HCT116 (cell line): Measurements from ENCODE around the gene S100A10. TPM values are rescaled to one million over a fixed set of nuclear protein-coding genes. Genes with fewer than 3 reads are reported as not detected.
A peak's percentile ranks its signal among the peaks of the same experiment; 100 is the strongest.

Experiments
- ATAC-seq: fragments of 200-7000 bp; cut with Tn5 transposase; 2 replicates; pipeline ENCODE4 v1.9.1; 2020; ENCODE audit warnings: mild to moderate bottlenecking, moderate library complexity
- BruUV-seq: library from RNA; stranded (reverse); fragments of 400-500 nt; replicated peaks from 2 replicates; lab custom pipeline; 2021; lab: Mats Ljungman, UMichigan
- CTCF ChIA-PET: fragments of 300-600 bp; sonication (Branson Sonifier 250); formaldehyde crosslinking; loops from one replicate; lab custom pipeline; 2021; ENCODE audit warnings: antibody characterized with exemption; lab: Charles Lee
- POLR2A ChIA-PET: fragments of 300-600, 350-600 bp; sonication (Branson Sonifier 250); formaldehyde crosslinking; loops from one replicate; lab custom pipeline; 2021; ENCODE audit warnings: antibody characterized with exemption; lab: Charles Lee
- RAD21 ChIA-PET, 2 experiments: fragments of 300-600 bp; sonication (Branson Sonifier 250); formaldehyde crosslinking; loops; one replicate each; lab custom pipeline; 2023; ENCODE audit warnings: low total read pairs in 2 of 2; ENCODE audit not compliant: uncharacterized antibody in 2 of 2, unreplicated experiment in 2 of 2, low non-redundant PET in 1 of 2; lab: Charles Lee
- DNase-seq: peaks from one replicate; pipeline ENCODE4 v3.0.0-alpha.2; 2010; ENCODE audit warnings: low read depth, low spot score
- H2AFZ ChIP-seq: fragments of 200-600 bp; shearing (Covaris generic), sonication (generic); 2 replicates; pipeline ENCODE4 v1.6.1; 2017; ENCODE audit warnings: low read depth, mixed run types, mixed read lengths, antibody characterized with exemption, low read length; ENCODE audit not compliant: poor library complexity, severe bottlenecking
- H3K27ac ChIP-seq: 2 replicates; pipeline ENCODE4 v1.5.1; 2012; ENCODE audit warnings: low read depth, low read length
- H3K27me3 ChIP-seq: fragments of 200-600 bp; sonication (generic); 2 replicates; pipeline ENCODE4 v1.6.1; 2016; ENCODE audit warnings: mixed run types, low read length, mixed read lengths; ENCODE audit not compliant: insufficient read depth
- H3K36me3 ChIP-seq, 2 experiments: fragments of 200-500 bp in 1 of 2; fragments of 200-600 bp in 1 of 2; sonication (Bioruptor generic) in 1 of 2; sonication (generic) in 1 of 2; 2 replicates each; pipeline versions ENCODE4 v1.5.1 to v1.6.1; 2014 to 2016; ENCODE audit warnings: low read length in 2 of 2, inconsistent platforms in 1 of 2, mixed read lengths in 1 of 2, mixed run types in 1 of 2; ENCODE audit not compliant: insufficient read depth in 2 of 2, control insufficient read depth in 1 of 2
- H3K4me1 ChIP-seq, 2 experiments: fragments of 200-600 bp in 1 of 2; sonication (generic) in 1 of 2; 2 replicates each; pipeline versions ENCODE4 v1.5.1 to v1.6.1; 2012 to 2017; ENCODE audit warnings: low read length in 2 of 2, inconsistent platforms in 1 of 2, mild to moderate bottlenecking in 1 of 2, mixed read lengths in 1 of 2, mixed run types in 1 of 2, moderate library complexity in 1 of 2; ENCODE audit not compliant: insufficient read depth in 2 of 2, control insufficient read depth in 1 of 2
- H3K4me2 ChIP-seq: fragments of 200-600 bp; sonication (generic); 2 replicates; pipeline ENCODE4 v1.6.1; 2017; ENCODE audit warnings: mixed run types, low read length, mixed read lengths
- H3K4me3 ChIP-seq, 2 experiments: fragments of 200-600 bp in 1 of 2; sonication (generic) in 1 of 2; replicated peaks in 1 of 2; 2 replicates each; pipeline ENCODE4 v1.5.1; 2011 to 2016; ENCODE audit warnings: low read length in 2 of 2, control low read depth in 1 of 2, low read depth in 1 of 2, mild to moderate bottlenecking in 1 of 2, mixed read lengths in 1 of 2, mixed run types in 1 of 2
- H3K79me2 ChIP-seq: fragments of 200-600 bp; sonication (generic); 2 replicates; pipeline ENCODE4 v1.6.1; 2017; ENCODE audit warnings: mild to moderate bottlenecking, mixed run types, low read length, moderate library complexity, mixed read lengths; ENCODE audit not compliant: insufficient read depth
- H3K9ac ChIP-seq: fragments of 200-600 bp; sonication (generic); 2 replicates; pipeline ENCODE4 v1.6.1; 2016; ENCODE audit warnings: low read length, mixed read lengths
- H3K9me2 ChIP-seq: fragments of 200-600 bp; sonication (generic), shearing (Covaris generic); 2 replicates; pipeline ENCODE4 v1.6.1; 2017; ENCODE audit warnings: mixed run types, mild to moderate bottlenecking, moderate library complexity; ENCODE audit not compliant: insufficient read depth
- H3K9me3 ChIP-seq, 2 experiments: fragments of 200-500 bp in 1 of 2; fragments of 200-600 bp in 1 of 2; sonication (Bioruptor generic) in 1 of 2; sonication (generic) in 1 of 2; 2 replicates each; pipeline ENCODE4 v1.6.1; 2014 to 2017; ENCODE audit warnings: low read length in 2 of 2, mixed read lengths in 2 of 2, inconsistent platforms in 1 of 2, low read depth in 1 of 2, mild to moderate bottlenecking in 1 of 2, mixed run types in 1 of 2, moderate library complexity in 1 of 2; ENCODE audit not compliant: control insufficient read depth in 1 of 2, insufficient read depth in 1 of 2
- H4K20me1 ChIP-seq: fragments of 200-600 bp; sonication (generic), shearing (Covaris generic); 2 replicates; pipeline ENCODE4 v1.6.1; 2017; ENCODE audit warnings: mixed run types, mild to moderate bottlenecking, moderate library complexity; ENCODE audit not compliant: insufficient read depth
- CEBPB ChIP-seq: IDR thresholded peaks from 2 replicates; pipeline ENCODE4 v1.6.1; 2012; ENCODE audit warnings: low read depth
- ELF1 ChIP-seq: IDR thresholded peaks from 2 replicates; pipeline ENCODE4 v1.6.1; 2012; ENCODE audit warnings: low read depth, borderline replicate concordance
- EZH2 ChIP-seq: fragments of 200-600 bp; sonication (generic); IDR thresholded peaks from 2 replicates; pipeline ENCODE4 v1.6.1; 2017; ENCODE audit warnings: antibody characterized with exemption, mixed run types
- EZH2phosphoT487 ChIP-seq: fragments of 200-600 bp; IDR thresholded peaks from 2 replicates; pipeline ENCODE4 v1.6.1; 2018; ENCODE audit warnings: antibody characterized with exemption, borderline replicate concordance
- FOSL1 ChIP-seq: IDR thresholded peaks from 2 replicates; pipeline ENCODE4 v1.6.1; 2012; ENCODE audit warnings: low read depth
- JUND ChIP-seq: IDR thresholded peaks from 2 replicates; pipeline ENCODE4 v1.6.1; 2012
- POLR2A ChIP-seq: IDR thresholded peaks from 2 replicates; pipeline ENCODE4 v1.7.0; 2011; ENCODE audit warnings: borderline replicate concordance; ENCODE audit not compliant: insufficient read depth, insufficient read length; ENCODE audit errors: extremely low read depth
- POLR2AphosphoS5 ChIP-seq: IDR thresholded peaks from 2 replicates; pipeline ENCODE4 v1.6.1; 2011; ENCODE audit warnings: mild to moderate bottlenecking, low read depth, low read length, moderate library complexity
- RAD21 ChIP-seq: IDR thresholded peaks from 2 replicates; pipeline ENCODE4 v1.6.1; 2012; ENCODE audit warnings: low read depth, mild to moderate bottlenecking
- SIN3A ChIP-seq: IDR thresholded peaks from 2 replicates; pipeline ENCODE4 v1.6.1; 2012; ENCODE audit warnings: low read depth
- SP1 ChIP-seq: IDR thresholded peaks from 2 replicates; pipeline ENCODE4 v1.6.1; 2012; ENCODE audit warnings: low read depth
- SRF ChIP-seq: IDR thresholded peaks from 2 replicates; pipeline ENCODE4 v1.6.1; 2012; ENCODE audit warnings: low read depth
- TCF7L2 ChIP-seq: IDR thresholded peaks from 2 replicates; pipeline ENCODE4 v1.7.0; 2011; ENCODE audit warnings: borderline replicate concordance, inconsistent platforms; ENCODE audit not compliant: insufficient read depth, insufficient read length; ENCODE audit errors: extremely low read depth
- YY1 ChIP-seq: IDR thresholded peaks from 2 replicates; pipeline ENCODE4 v1.6.1; 2011; ENCODE audit warnings: low read length, low read depth, moderate library complexity, mild to moderate bottlenecking; ENCODE audit not compliant: insufficient replicate concordance; ENCODE audit errors: extremely low read depth
- ZFX ChIP-seq: fragments of 450-650 bp; IDR thresholded peaks from 2 replicates; pipeline ENCODE4 v1.6.1; 2017
- intact Hi-C: fragments of 100-400 bp; cut with micrococcal nuclease; formaldehyde crosslinking; loops from 2 replicates; pipeline ENCODE4 v1.10.0; 2022
- total RNA-seq: library from RNA; stranded (reverse); gene quantifications from one replicate; pipeline ENCODE4 v1.2.1, GENCODE V29; 2021; ENCODE audit not compliant: unreplicated experiment
- TF ChIP-seq, protein P1 (sequence below): IDR thresholded peaks from 2 replicates; pipeline ENCODE4 v1.6.1; 2012; ENCODE audit warnings: low read depth
- TF ChIP-seq, protein P2 (sequence below): IDR thresholded peaks from 2 replicates; pipeline ENCODE4 v1.6.1; 2012
- TF ChIP-seq, protein P3 (sequence below): IDR thresholded peaks from 2 replicates; pipeline ENCODE4 v1.6.1; 2011; ENCODE audit warnings: mild to moderate bottlenecking, low read length, moderate library complexity; ENCODE audit not compliant: insufficient replicate concordance; ENCODE audit errors: extremely low read depth
- TF ChIP-seq, protein P4 (sequence below): IDR thresholded peaks from 2 replicates; pipeline ENCODE4 v1.6.1; 2012

Gene S100A10
- total RNA-seq, 1 experiment from 2014 or later = 340 TPM

DNA sequence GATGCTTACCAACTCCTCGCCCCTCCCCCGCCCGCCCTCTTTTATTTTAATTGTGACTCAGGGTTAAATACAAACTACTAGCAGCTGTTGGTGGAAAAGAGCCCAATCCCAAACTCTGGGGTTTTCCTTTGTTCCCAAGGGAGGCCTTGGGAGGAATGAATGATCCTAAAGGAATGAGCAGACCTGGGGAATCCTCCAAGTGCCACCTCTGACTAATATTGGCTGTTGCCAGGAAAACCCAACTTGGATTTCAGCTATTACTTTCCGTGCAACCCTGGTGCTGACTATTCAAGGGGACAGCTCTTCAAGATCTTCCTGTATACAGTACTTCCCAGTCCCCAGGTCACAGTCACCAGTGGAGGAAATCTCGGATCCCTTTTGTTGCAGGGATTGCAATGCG is 1.3 kb upstream of the S100A10 start:
- peaks cover 11% of the 10 kb centered on the region; the same call in 1 of the 2 replicates for H4K20me1 ChIP-seq
- H3K27me3 ChIP-seq = no peaks in the 10 kb centered on the region
- ChIA-PET RAD21 (interaction anchor here (1.0 to 3.1 kb wide), 3 partner anchors 22 to 27 kb away, joined by 3 to 25 read pairs (median 11); no protein-coding TSS in a partner anchor), CTCF (interaction anchor here (1.2 to 5.3 kb wide), 4 partner anchors 22 to 86 kb away, joined by 3 to 84 read pairs (median 12); partner anchors contain the start of gene THEM4), POLR2A (interaction anchor here (0.9 to 1.8 kb wide), 4 partner anchors 22 to 87 kb away, joined by 3 to 8 read pairs (median 3); no protein-coding TSS in a partner anchor)
- intact Hi-C loops = loop anchor here (1.0 kb wide), 1 partner anchor 106 kb away; no protein-coding TSS in a partner anchor
- no peak for ATAC-seq
- H3K9me2 ChIP-seq = no peaks in the 10 kb centered on the region
- peaks cover 33% of the 10 kb centered on the region for H3K79me2 ChIP-seq
- peak overlapping the region; percentile 87; the same call in 1 of the 2 replicates for H3K27ac ChIP-seq
- peak overlapping the region; percentile 81 for H3K4me2 ChIP-seq
- BruUV-seq = no TSS peak
- peak overlapping the region in 1 of 2 experiments; percentile 7; a peak in 1 of 4 replicates for H3K4me3 ChIP-seq
- H3K36me3 ChIP-seq = no peaks in the 10 kb centered on the region
- H3K9ac ChIP-seq = peak overlapping the region; percentile 47
- DNase-seq = peak; percentile 88
- H2AFZ ChIP-seq = no peak overlapping the region
- H3K9me3 ChIP-seq = no peaks in the 10 kb centered on the region
- H3K4me1 ChIP-seq = peaks cover 44 to 66% of the 10 kb centered on the region in 2 experiments
- no peak for TF ChIP-seq EZH2
- TF ChIP-seq, protein P1, sequence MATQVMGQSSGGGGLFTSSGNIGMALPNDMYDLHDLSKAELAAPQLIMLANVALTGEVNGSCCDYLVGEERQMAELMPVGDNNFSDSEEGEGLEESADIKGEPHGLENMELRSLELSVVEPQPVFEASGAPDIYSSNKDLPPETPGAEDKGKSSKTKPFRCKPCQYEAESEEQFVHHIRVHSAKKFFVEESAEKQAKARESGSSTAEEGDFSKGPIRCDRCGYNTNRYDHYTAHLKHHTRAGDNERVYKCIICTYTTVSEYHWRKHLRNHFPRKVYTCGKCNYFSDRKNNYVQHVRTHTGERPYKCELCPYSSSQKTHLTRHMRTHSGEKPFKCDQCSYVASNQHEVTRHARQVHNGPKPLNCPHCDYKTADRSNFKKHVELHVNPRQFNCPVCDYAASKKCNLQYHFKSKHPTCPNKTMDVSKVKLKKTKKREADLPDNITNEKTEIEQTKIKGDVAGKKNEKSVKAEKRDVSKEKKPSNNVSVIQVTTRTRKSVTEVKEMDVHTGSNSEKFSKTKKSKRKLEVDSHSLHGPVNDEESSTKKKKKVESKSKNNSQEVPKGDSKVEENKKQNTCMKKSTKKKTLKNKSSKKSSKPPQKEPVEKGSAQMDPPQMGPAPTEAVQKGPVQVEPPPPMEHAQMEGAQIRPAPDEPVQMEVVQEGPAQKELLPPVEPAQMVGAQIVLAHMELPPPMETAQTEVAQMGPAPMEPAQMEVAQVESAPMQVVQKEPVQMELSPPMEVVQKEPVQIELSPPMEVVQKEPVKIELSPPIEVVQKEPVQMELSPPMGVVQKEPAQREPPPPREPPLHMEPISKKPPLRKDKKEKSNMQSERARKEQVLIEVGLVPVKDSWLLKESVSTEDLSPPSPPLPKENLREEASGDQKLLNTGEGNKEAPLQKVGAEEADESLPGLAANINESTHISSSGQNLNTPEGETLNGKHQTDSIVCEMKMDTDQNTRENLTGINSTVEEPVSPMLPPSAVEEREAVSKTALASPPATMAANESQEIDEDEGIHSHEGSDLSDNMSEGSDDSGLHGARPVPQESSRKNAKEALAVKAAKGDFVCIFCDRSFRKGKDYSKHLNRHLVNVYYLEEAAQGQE = no peak
- TF ChIP-seq, protein P2, sequence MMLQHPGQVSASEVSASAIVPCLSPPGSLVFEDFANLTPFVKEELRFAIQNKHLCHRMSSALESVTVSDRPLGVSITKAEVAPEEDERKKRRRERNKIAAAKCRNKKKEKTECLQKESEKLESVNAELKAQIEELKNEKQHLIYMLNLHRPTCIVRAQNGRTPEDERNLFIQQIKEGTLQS = no peak
- TF ChIP-seq CEBPB = peak; percentile 33; the same call in 1 of the 2 replicates
- TF ChIP-seq SRF = 0 out of 2 replicates have a peak, but pooled peaks have one; percentile 17
- TF ChIP-seq YY1 = no peak
- no peak for TF ChIP-seq POLR2A
- TF ChIP-seq JUND = peak; percentile 63
- no peak for TF ChIP-seq ELF1
- peak; percentile 48 for TF ChIP-seq POLR2AphosphoS5
- no peak for TF ChIP-seq RAD21
- TF ChIP-seq ZFX = no peak
- TF ChIP-seq FOSL1 = peak; percentile 64
- TF ChIP-seq SP1 = peak; percentile 48; the same call in 1 of the 2 replicates
- no peak for TF ChIP-seq TCF7L2
- TF ChIP-seq, protein P3, sequence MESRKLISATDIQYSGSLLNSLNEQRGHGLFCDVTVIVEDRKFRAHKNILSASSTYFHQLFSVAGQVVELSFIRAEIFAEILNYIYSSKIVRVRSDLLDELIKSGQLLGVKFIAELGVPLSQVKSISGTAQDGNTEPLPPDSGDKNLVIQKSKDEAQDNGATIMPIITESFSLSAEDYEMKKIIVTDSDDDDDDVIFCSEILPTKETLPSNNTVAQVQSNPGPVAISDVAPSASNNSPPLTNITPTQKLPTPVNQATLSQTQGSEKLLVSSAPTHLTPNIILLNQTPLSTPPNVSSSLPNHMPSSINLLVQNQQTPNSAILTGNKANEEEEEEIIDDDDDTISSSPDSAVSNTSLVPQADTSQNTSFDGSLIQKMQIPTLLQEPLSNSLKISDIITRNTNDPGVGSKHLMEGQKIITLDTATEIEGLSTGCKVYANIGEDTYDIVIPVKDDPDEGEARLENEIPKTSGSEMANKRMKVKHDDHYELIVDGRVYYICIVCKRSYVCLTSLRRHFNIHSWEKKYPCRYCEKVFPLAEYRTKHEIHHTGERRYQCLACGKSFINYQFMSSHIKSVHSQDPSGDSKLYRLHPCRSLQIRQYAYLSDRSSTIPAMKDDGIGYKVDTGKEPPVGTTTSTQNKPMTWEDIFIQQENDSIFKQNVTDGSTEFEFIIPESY = no peak
- TF ChIP-seq, protein P4, sequence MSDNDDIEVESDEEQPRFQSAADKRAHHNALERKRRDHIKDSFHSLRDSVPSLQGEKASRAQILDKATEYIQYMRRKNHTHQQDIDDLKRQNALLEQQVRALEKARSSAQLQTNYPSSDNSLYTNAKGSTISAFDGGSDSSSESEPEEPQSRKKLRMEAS = 0 out of 2 replicates have a peak, but pooled peaks have one; percentile 14
- TF ChIP-seq EZH2phosphoT487 = no peak
- peak; percentile 54; the same call in 1 of the 2 replicates for TF ChIP-seq SIN3A
